HG02943 (cell line): Measurements from ENCODE around the gene HTR4.
A peak's percentile ranks its signal among the peaks of the same experiment; 100 is the strongest.
"Not testable (repeated sequence)": the region's sequence is repeated elsewhere in the genome, so short reads cannot be mapped to it uniquely, and the experiment has no call there.

Source experiments
- ATAC-seq: cut with Tn5 transposase; IDR thresholded peaks from one replicate; pipeline ENCODE4 v1.9.1; 2021; ENCODE audit warnings: mild to moderate bottlenecking, low read depth, moderate library complexity; ENCODE audit not compliant: unreplicated experiment

Gene HTR4

GRCh38 chr5:148653836-148654781 lies at the start of gene HTR4:
Gene HTR4, minus strand, starts transcription at chr5:148654527. Its CDS starts 17,513 bp downstream, at chr5:148637014.
- no peak for ATAC-seq

GRCh38 chr5:148702019-148702596 lies 47.8 kb upstream of the HTR4 start:
- ATAC-seq = no peak

GRCh38 chr5:148699028-148699427 lies 44.7 kb upstream of the HTR4 start:
- ATAC-seq = no peak

GRCh38 chr5:148697809-148698196 lies 43.5 kb upstream of the HTR4 start:
- ATAC-seq = no peak

- ATAC-seq = no peak
These were observed 43.0 kb upstream of the HTR4 start for GRCh38 chr5:148697180-148697808.

- ATAC-seq = no peak
These were observed 42.1 kb upstream of the HTR4 start for GRCh38 chr5:148696187-148697036.

GRCh38 chr5:148690945-148691344 lies 36.6 kb upstream of the HTR4 start:
- no peak for ATAC-seq

GRCh38 chr5:148688787-148689186 lies 34.5 kb upstream of the HTR4 start:
- ATAC-seq = no peak

GRCh38 chr5:148687871-148688270 lies 33.5 kb upstream of the HTR4 start:
- ATAC-seq = no peak

GRCh38 chr5:148687427-148687826 lies 33.1 kb upstream of the HTR4 start:
- ATAC-seq = peak; percentile 90

- ATAC-seq = no peak
These were observed 32.3 kb upstream of the HTR4 start for GRCh38 chr5:148686660-148687059.

GRCh38 chr5:148685520-148686134 lies 31.3 kb upstream of the HTR4 start:
- no peak for ATAC-seq

- ATAC-seq = no peak
These were observed 30.2 kb upstream of the HTR4 start for GRCh38 chr5:148684528-148684927.

GRCh38 chr5:148683651-148684050 lies 29.3 kb upstream of the HTR4 start:
- no peak for ATAC-seq

GRCh38 chr5:148682058-148683026 lies 28.0 kb upstream of the HTR4 start:
- no peak for ATAC-seq

GRCh38 chr5:148681157-148682057 lies 27.1 kb upstream of the HTR4 start:
- ATAC-seq = no peak

GRCh38 chr5:148673704-148674103 lies 19.4 kb upstream of the HTR4 start:
- not testable (repeated sequence) for ATAC-seq

- ATAC-seq = no peak
These were observed 12.0 kb upstream of the HTR4 start for GRCh38 chr5:148666353-148666752.
